Thoracic aorta (tissue), 2 donors: Measurements from ENCODE around the gene SECISBP2L. TPM values are rescaled to one million over a fixed set of nuclear protein-coding genes. Genes with fewer than 3 reads are reported as not detected.

ENCODE experiments used
- ATAC-seq: fragments of 150-250 bp; one replicate; pipeline ENCODE4 v1.8.0; 2017; ENCODE audit warnings: low read depth; ENCODE audit not compliant: insufficient number of reproducible peaks, low FRiP score
- DNase-seq: peaks from one replicate; pipeline ENCODE4 v3.0.0-alpha.2; 2020; ENCODE audit warnings: low spot score
- H3K27ac ChIP-seq, 2 donors: fragments of 200-600 bp; sonication (generic); 1 replicate in 1 of 2; 2 replicates in 1 of 2; pipeline ENCODE4 v1.5.1; 2016; ENCODE audit warnings: mild to moderate bottlenecking in 2 of 2, moderate library complexity in 2 of 2
- H3K27me3 ChIP-seq: fragments of 200-600 bp; sonication (generic); replicated peaks from 2 replicates; pipeline ENCODE4 v1.6.0; 2016; ENCODE audit warnings: mild to moderate bottlenecking; ENCODE audit not compliant: insufficient read depth
- H3K36me3 ChIP-seq: fragments of 200-600 bp; sonication (generic); one replicate; pipeline ENCODE4 v1.5.1; 2016
- H3K4me1 ChIP-seq, 2 donors: fragments of 200-600 bp; sonication (generic); 1 replicate in 1 of 2; 2 replicates in 1 of 2; pipeline versions ENCODE4 v1.5.1 to v1.6.0; 2016; ENCODE audit warnings: low read depth in 2 of 2, mild to moderate bottlenecking in 1 of 2; ENCODE audit not compliant: control insufficient read depth in 1 of 2
- H3K4me3 ChIP-seq: fragments of 200-600 bp; sonication (generic); 2 replicates; pipeline ENCODE4 v1.5.1; 2016; ENCODE audit warnings: mild to moderate bottlenecking
- H3K9me3 ChIP-seq: fragments of 200-600 bp; sonication (generic); 2 replicates; pipeline ENCODE4 v1.5.1; 2016
- CTCF ChIP-seq: fragments of 200-600 bp; sonication (generic); IDR thresholded peaks from one replicate; pipeline ENCODE4 v1.5.1; 2019; ENCODE audit warnings: antibody characterized with exemption
- total RNA-seq, 2 donors: library from RNA; depleted of rRNA; stranded (reverse); fragments of >200 nt; gene quantifications; one replicate each; pipeline versions ENCODE4 v1.1.0 to v1.2.3, GENCODE V29; 2016

The SECISBP2L gene
- total RNA-seq, 2 donors from 2014 or later: 34.9 to 55.2 TPM

DNA sequence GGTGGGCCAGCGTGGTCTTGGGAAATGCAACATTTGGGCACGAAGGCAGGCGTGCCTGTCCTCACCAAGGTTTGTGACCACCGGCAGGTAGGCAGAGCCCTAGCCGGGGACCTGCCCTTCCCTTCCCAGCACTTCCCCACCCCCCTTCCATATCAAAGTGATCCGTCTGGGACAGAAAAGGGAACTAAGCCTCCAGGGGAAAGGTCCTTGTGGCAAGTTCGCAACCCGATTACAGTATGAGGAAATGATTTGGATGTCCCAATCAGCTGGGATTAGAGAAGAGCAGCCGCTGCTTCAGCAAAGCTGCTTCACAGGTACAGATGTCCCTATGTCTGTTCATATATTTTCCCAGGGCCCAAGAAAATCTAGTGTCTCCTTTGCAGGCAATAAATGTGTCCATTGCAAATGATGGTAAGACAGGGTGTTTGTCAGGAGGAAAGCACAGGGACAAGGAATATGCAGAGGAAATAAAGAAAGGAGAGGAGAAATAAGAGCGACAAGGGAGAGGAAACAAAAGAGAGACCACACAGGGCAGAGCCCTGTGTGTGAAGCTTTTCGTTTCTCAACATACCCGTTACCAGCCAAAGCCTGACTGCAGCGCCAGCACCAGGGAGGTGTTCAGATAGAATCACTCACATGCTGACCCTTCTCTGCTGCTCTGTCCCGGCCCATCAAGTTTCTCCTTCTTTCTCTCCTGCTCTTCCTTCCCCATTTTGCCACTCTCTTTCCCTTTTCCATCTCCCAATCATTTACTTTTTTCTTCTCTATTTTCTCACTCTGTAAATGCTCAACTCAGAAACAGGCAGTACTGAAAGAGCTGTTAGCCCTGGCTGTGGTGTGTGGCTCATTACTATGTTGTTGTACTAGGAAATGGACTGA, 17.4 kb upstream of the SECISBP2L start:
- no peak for ATAC-seq
- Histone ChIP-seq H3K9me3 (no peaks in the 10 kb centered on the region), H3K4me1 (peaks cover 0 to 7% of the 10 kb centered on the region in 2 donors), H3K27ac (no peak overlapping the region), H3K36me3 (no peaks in the 10 kb centered on the region), H3K4me3 (no peak overlapping the region), H3K27me3 (no peaks in the 10 kb centered on the region)
- DNase-seq: no peak
- TF ChIP-seq CTCF: no peak

DNA sequence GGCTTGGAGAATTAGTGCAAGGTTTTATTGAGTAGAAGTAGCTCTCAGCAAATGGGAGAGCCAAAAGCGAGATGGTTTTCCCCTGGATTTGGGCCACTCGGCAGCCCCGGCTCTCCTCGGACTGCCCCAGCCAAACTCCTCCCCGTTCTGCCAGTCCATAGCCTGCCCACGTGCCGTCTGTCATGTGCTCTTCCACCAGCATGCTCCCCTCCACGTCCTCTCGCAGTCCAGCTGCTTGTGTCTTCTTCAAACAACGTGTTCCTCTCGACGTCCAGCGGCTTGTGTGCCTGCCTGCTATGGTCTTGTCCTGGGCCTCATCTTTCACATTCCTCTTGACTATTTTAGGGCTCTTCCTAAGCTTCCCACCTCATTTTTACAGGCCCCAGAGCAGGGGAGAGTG, 16.7 kb upstream of the SECISBP2L start:
- Histone ChIP-seq H3K4me3 (no peak overlapping the region), H3K27me3 (no peaks in the 10 kb centered on the region), H3K27ac (no peak overlapping the region), H3K9me3 (no peaks in the 10 kb centered on the region), H3K4me1 (peaks cover 0 to 7% of the 10 kb centered on the region in 2 donors), H3K36me3 (no peaks in the 10 kb centered on the region)
- no peak for DNase-seq
- no peak for TF ChIP-seq CTCF
- ATAC-seq: no peak

GRCh38 chr15:49060710-49061495, 14.7 kb upstream of the SECISBP2L start:
- Histone ChIP-seq H3K9me3 (no peaks in the 10 kb centered on the region), H3K27me3 (no peaks in the 10 kb centered on the region), H3K36me3 (no peaks in the 10 kb centered on the region), H3K4me1 (peaks cover 0 to 7% of the 10 kb centered on the region in 2 donors), H3K4me3 (no peak overlapping the region), H3K27ac (peak overlapping the region in 1 of 2 donors; percentile 18)
- no peak for TF ChIP-seq CTCF
- peak; percentile 59 for ATAC-seq
- no peak for DNase-seq

- H3K27me3 ChIP-seq: no peaks in the 10 kb centered on the region
- ATAC-seq (no peak), DNase-seq (no peak)
- no peak for TF ChIP-seq CTCF
- no peaks in the 10 kb centered on the region for H3K36me3 ChIP-seq
- H3K27ac ChIP-seq: no peak overlapping the region
- H3K4me1 ChIP-seq: peaks cover 0 to 7% of the 10 kb centered on the region in 2 donors
- no peak overlapping the region for H3K4me3 ChIP-seq
- no peaks in the 10 kb centered on the region for H3K9me3 ChIP-seq
Measured at GRCh38 chr15:49059491-49059890, 13.2 kb upstream of the SECISBP2L start.

DNA sequence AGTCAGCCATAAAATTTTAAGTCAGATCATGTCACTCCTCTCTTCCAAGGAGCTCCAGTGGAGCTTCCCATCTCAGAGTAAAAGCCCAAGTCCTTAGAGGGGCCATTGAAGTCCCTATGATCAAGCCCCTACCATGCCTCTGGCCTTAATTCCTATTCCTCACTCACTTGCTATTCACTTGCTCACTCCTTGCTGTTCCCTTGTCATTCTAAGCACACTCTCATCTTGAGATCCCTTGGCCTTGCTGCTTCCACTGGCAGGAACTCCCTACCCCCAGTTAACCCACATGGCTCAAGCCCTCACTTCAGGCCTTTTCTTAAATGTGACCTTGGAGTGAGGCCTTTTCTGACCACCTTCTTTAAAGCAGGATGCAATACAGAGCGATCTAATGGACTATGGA, 12.3 kb upstream of the SECISBP2L start:
- no peak for DNase-seq
- no peak overlapping the region for H3K4me3 ChIP-seq
- no peaks in the 10 kb centered on the region for H3K36me3 ChIP-seq
- no peak for ATAC-seq
- no peaks in the 10 kb centered on the region for H3K27me3 ChIP-seq
- no peak for TF ChIP-seq CTCF
- H3K27ac ChIP-seq: no peak overlapping the region
- peaks cover 0 to 7% of the 10 kb centered on the region in 2 donors for H3K4me1 ChIP-seq
- no peaks in the 10 kb centered on the region for H3K9me3 ChIP-seq
